HG02759 (cell line): ENCODE measurements around the gene SMIM15.
"Not testable (repeated sequence)": the region's sequence is repeated elsewhere in the genome, so short reads cannot be mapped to it uniquely, and the experiment has no call there.

ENCODE experiments used
- ATAC-seq: cut with Tn5 transposase; IDR thresholded peaks from one replicate; pipeline ENCODE4 v1.9.1; 2021; ENCODE audit warnings: mild to moderate bottlenecking, moderate library complexity; ENCODE audit not compliant: unreplicated experiment

Gene SMIM15

GRCh38 chr5:61162010-61162831, at the start of gene SMIM15:
SMIM15 (minus strand) TSS chr5:61162468; CDS start chr5:61160171, 2,297 bp downstream.
- ATAC-seq, result peak; percentile 99

GRCh38 chr5:61207884-61208283, 45.6 kb upstream of the SMIM15 start:
- ATAC-seq, result no peak

- no peak for ATAC-seq
Observed at GRCh38 chr5:61205013-61205412, 42.7 kb upstream of the SMIM15 start.

GRCh38 chr5:61202213-61202612, 39.9 kb upstream of the SMIM15 start:
- ATAC-seq, result no peak

- no peak for ATAC-seq
Observed at GRCh38 chr5:61200582-61201155, 38.4 kb upstream of the SMIM15 start.

- no peak for ATAC-seq
Observed at GRCh38 chr5:61198606-61199005, 36.3 kb upstream of the SMIM15 start.

- not testable (repeated sequence) for ATAC-seq
Observed at GRCh38 chr5:61187826-61188225, 25.6 kb upstream of the SMIM15 start.

- not testable (repeated sequence) for ATAC-seq
Observed at GRCh38 chr5:61187352-61187751, 25.1 kb upstream of the SMIM15 start.

GRCh38 chr5:61186634-61187033, 24.4 kb upstream of the SMIM15 start:
- no peak for ATAC-seq

- no peak for ATAC-seq
Observed at GRCh38 chr5:61184708-61185107, 22.4 kb upstream of the SMIM15 start.

GRCh38 chr5:61183538-61183937, 21.3 kb upstream of the SMIM15 start:
- ATAC-seq, result no peak

- no peak for ATAC-seq
Observed at GRCh38 chr5:61182449-61182848, 20.2 kb upstream of the SMIM15 start.

GRCh38 chr5:61180886-61181285, 18.6 kb upstream of the SMIM15 start:
- ATAC-seq, result no peak

- ATAC-seq, result no peak
Observed at GRCh38 chr5:61178702-61179101, 16.4 kb upstream of the SMIM15 start.

GRCh38 chr5:61177716-61178115, 15.4 kb upstream of the SMIM15 start:
- ATAC-seq, result peak; percentile 86

- ATAC-seq, result no peak
Observed at GRCh38 chr5:61177070-61177469, 14.8 kb upstream of the SMIM15 start.

- no peak for ATAC-seq
Observed at GRCh38 chr5:61176631-61177030, 14.4 kb upstream of the SMIM15 start.

- no peak for ATAC-seq
Observed at GRCh38 chr5:61171479-61171878, 9.2 kb upstream of the SMIM15 start.

- ATAC-seq, result no peak
Observed at GRCh38 chr5:61168951-61169350, 6.7 kb upstream of the SMIM15 start.

GRCh38 chr5:61167382-61167781, 5.1 kb upstream of the SMIM15 start:
- no peak for ATAC-seq

GRCh38 chr5:61163905-61164304, 1.6 kb upstream of the SMIM15 start:
- ATAC-seq, result no peak

GRCh38 chr5:61162832-61163567, 732 bp upstream of the SMIM15 start:
- no peak for ATAC-seq
